Heart left ventricle (tissue), 13 donors: ENCODE measurements around the gene ZNF610.

ENCODE experiments used
- CTCF ChIP-seq, 12 donors: fragments of 200-600 bp; sonication (generic) in 4 of 12; IDR thresholded peaks; one replicate each; pipeline versions ENCODE4 v1.5.0 to v1.8.0; 2018 to 2022; ENCODE audit warnings: antibody characterized with exemption in 12 of 12, mild to moderate bottlenecking in 5 of 12
- POLR2A ChIP-seq, 2 donors: fragments of 450-650 bp; IDR thresholded peaks; one replicate each; pipeline ENCODE4 v1.6.1; 2017; ENCODE audit warnings: antibody characterized with exemption in 2 of 2, mild to moderate bottlenecking in 2 of 2, moderate library complexity in 2 of 2
- donor health status: ischemic (EF 13 %, LVEDD 7.1; RV severe dilation, severe dysfunction).
- donor health status: DM: no; HTN: yes; CAD: no.
- donor health status: DM: no; HTN: no; CAD: no.
- donor health status: ischemic (EF 25% LVEDD 6.9; RV normal size, moderate dysfunction).
- donor health status: ischemic (EF 25% LVEDD 5.7; RV mildly dilated, moderate dysfunction).
- donor health status: ischemic (EF 35%, LVEDD 5.7; RV mildly dilated, moderate dysfunction).
- donor health status: nonischemic (EF 11% LVEDD 7.7; RV severe dilation, severe dysfunction).
- donor health status: DM: yes; HTN: yes; CAD: no.
- donor health status: PGD.
- donor health status: ischemic (EF 29% LVEDD 5.4; RV normal size, mild dysfunction).
- donor health status: nonischemic (EF 23%, LVEDD 6.1; RV moderate dilation, normal function).

GRCh38 chr19:52322429-52322828 is 13.6 kb upstream of the ZNF610 start:
- TF ChIP-seq CTCF (IDR thresholded peaks at IDR 0.05) (no peak), POLR2A (IDR thresholded peaks at IDR 0.05) (no peak)
